HFF-Myc (cell line): ENCODE results near the gene ZNF730.
"Not testable (repeated sequence)": the region's sequence is repeated elsewhere in the genome, so short reads cannot be mapped to it uniquely, and the experiment has no call there.

ENCODE experiments used
- DNase-seq: peaks from one replicate; pipeline ENCODE4 v3.0.0-alpha.2; 2011; ENCODE audit warnings: low read depth; ENCODE audit errors: extremely low read depth
- H3K4me3 ChIP-seq: replicated peaks from 2 replicates; pipeline ENCODE4 v1.5.1; 2011; ENCODE audit warnings: low read depth, mild to moderate bottlenecking, control low read depth, low read length
- TF ChIP-seq, protein P1 (sequence below): IDR thresholded peaks from 2 replicates; pipeline ENCODE4 v1.5.1; 2012; ENCODE audit warnings: mild to moderate bottlenecking, low read depth, low read length, control low read depth; ENCODE audit errors: missing control alignments

The ZNF730 gene

DNA sequence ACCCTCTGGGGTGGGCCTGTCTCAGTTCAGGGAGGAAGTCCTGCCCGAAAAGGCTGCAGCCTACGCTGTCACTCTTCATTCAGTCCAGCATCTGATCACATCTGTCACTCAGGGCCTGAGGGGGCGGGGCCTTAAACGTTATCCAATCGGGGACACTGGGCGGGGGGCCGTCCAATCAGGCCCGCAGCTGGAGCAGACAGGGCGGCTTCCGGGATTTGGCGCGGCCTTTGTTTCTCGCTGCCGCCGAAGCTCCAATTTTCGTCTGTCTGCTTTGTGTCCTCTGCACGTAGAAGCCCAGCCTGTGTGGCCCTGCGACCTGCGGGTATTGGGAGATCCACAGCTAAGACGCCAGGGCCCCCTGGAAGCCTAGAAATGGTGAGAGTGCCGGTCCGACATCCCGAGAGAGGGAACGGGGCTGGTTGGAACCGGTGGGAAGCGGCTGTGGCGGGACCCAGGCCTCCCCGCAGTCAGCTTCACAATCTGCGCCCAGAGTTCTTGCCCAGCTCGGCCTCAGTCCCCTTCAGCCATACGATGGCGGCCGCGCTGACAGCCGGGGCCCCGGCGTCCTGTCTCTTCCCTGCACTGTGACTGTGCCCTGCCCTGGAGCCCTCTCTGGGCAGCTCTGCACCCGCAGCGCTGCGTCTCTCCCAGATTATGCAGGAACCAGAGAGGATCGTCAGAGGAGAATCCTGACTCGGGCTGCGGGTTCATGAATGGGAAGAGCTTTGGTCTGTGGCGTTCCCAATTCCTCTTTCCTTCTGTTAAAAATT, at the start of gene ZNF730:
ZNF730 (plus strand) TSS at position 224 of the 770 bp plus-strand sequence; CDS start at position 373, 149 bp downstream.
- TF ChIP-seq, protein P1, sequence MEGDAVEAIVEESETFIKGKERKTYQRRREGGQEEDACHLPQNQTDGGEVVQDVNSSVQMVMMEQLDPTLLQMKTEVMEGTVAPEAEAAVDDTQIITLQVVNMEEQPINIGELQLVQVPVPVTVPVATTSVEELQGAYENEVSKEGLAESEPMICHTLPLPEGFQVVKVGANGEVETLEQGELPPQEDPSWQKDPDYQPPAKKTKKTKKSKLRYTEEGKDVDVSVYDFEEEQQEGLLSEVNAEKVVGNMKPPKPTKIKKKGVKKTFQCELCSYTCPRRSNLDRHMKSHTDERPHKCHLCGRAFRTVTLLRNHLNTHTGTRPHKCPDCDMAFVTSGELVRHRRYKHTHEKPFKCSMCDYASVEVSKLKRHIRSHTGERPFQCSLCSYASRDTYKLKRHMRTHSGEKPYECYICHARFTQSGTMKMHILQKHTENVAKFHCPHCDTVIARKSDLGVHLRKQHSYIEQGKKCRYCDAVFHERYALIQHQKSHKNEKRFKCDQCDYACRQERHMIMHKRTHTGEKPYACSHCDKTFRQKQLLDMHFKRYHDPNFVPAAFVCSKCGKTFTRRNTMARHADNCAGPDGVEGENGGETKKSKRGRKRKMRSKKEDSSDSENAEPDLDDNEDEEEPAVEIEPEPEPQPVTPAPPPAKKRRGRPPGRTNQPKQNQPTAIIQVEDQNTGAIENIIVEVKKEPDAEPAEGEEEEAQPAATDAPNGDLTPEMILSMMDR, result no peak
- peak within 1 kb of the TSS; percentile 56 for H3K4me3 ChIP-seq
- DNase-seq, result peak; percentile 38

DNA sequence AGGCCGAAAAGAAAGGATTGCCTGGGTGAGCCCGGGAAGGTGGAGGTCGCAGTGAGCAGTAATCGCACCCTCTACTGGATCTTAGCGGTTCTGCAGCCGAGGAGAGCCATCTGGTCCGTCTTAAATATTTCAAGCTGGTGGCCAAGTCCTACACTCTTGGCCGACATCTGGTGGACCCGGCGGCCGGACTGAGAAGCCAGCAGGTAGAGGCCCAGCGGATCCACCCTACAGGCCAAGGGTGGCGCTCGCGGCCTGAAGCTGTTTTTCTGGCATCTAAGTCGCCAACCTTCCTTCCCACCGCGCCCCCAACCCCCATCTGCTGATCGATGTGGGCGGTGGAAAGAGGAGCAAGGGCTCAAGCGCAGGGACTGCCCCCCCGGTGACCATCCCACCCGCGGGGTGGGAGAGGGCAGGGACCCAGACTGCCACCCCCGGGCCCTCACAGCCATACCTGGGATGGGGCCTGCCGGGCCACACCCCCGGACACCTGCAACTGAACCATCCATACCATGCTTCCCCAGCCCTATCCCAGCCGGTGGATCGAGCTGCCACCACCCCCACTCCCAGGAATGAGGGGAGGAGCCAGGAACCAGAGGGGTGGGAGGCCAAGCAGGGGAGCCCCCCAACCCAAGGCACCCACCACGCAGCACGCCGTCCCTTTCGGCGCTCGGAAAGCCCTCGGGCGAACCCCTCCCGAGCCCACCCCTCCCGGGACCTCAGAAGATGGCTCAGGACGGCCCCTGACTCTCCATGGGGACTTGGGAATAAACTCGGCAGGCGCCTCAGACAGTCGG, 46.3 kb upstream of the ZNF730 start:
- TF ChIP-seq, protein P1, result peak; percentile 48
- peak overlapping the region; percentile 21; the same call in 1 of the 2 replicates for H3K4me3 ChIP-seq
- DNase-seq, result peak; percentile 26

DNA sequence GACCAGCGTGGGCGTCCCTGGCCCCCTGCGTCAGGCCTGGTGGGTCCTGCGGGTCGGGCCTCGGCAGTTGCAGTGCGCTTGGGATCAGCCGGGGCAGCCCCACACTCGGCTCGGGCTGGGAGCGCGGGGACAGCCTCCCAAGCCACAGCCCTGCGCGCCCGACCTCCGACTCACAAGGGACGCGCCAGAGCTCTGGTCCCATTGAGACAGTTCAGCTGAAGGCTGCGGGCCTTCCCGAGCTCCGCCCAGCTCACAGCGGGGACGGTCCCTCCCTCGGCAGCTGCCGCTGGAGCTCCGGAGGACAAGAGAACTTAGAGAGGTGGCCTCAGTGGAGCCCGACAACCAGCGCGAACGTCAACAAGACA, 45.7 kb upstream of the ZNF730 start:
- H3K4me3 ChIP-seq, result peak overlapping the region; percentile 21; the same call in 1 of the 2 replicates
- no peak for DNase-seq
- TF ChIP-seq, protein P1, result no peak

DNA sequence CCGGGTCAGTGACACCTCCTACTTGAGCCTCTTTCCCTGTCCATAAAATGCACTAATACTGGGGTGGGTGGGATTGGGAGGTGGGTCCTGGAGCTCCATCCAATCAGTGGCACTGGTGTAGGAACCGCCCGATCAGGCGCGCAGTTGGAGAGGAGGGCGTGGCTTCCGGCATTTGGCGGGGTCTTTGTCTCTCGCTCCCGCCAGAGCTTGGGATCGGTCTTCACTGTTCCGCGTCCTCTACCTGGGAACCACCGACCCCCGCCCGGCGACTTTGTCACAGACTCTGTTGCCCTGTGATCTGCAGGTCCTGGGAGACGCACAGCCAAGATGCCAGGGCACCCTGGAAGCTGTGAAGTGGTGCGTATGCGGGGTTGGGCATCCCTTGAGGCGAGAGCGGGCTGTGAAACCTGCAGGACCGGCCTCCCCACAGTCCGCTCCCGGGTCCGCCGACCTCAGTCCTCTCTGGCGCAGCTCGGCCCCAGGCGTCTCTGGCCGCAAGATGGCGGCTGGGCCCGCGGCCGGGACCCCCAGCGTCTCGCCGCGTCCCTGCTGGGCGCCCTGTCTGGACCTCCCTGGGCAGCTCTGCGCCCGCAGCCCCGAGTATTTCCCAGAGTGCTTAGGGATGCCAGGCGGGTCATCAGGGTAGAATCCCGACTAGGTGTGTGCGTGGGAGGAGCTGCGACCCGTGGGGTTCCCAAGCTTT, 41.6 kb upstream of the ZNF730 start:
- peak; percentile 26 for DNase-seq
- TF ChIP-seq, protein P1, result no peak
- peak overlapping the region; percentile 73 for H3K4me3 ChIP-seq

DNA sequence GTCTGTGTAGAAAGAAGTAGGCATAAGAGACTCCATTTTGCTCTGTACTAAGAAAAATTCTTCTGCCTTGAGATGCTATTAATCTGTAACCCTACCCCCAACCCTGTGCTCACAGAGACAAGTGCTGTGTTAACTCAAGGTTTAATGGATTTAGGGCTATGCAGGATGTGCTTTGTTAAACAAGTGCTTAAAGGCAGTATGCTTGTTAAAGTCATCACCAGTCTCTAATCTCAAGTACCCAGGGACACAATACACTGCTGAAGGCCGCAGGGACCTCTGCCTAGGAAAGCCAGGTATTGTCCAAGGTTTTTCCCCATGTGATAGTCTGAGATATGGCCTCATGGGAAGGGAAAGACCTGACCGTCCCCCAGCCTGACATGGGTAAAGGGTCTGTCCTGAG, 39.0 kb upstream of the ZNF730 start:
- H3K4me3 ChIP-seq, DNase-seq: not testable (repeated sequence)

DNA sequence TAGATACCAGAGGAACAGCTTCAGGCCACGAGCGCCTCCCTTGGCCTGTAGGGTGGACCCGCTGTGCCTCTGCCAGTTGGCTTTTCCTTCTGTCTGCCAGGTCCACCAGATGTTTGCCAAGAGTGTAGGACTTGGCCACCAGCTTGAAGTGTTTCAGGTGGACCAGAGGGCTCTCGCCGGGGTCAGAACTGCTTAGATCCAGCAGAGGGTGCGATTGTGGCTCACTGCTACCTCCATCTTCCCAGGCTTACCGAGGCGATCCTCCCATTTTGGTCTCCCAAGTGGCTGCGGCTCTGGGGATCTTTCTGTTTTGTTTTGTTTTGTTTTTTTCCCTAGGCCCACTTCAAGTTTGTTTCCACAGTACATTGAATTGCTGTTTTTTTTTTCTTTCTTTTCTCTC, 23.0 kb upstream of the ZNF730 start:
- TF ChIP-seq, protein P1, result no peak
- DNase-seq, result no peak
- no peak overlapping the region for H3K4me3 ChIP-seq

DNA sequence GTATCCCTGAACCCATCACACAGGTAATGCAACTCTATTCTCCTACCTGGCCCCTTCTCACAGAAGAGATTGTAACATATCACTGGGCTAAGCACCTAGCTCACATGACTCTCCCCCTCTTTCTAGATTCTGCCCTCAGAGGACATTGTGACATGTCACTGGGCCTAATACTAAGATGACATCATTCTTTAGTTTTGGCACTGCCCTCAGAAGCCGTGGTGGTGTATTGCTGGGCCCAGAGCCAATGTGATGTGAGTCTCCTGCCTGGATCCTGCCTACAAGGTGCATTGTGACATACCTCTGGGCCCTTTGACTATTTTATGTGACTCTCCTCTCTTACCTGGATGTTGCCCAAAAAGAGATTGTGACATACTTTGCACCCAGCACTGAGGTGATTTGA, 21.4 kb upstream of the ZNF730 start:
- TF ChIP-seq, protein P1, result no peak
- DNase-seq, result no peak
- H3K4me3 ChIP-seq, result no peak overlapping the region
